Large intestine (tissue), 3 donors: ENCODE data around the gene MAD1L1. TPM values are rescaled to one million over a fixed set of nuclear protein-coding genes. Genes with fewer than 3 reads are reported as not detected.

Experiments used
- DNase-seq, 2 donors: peaks; one replicate each; pipeline versions ENCODE4 v3.0.0 to v3.0.0-alpha.2; 2013
- H3K27ac ChIP-seq: one replicate; pipeline ENCODE4 v1.5.1; 2013; ENCODE audit warnings: low read length
- H3K27me3 ChIP-seq: 2 replicates; pipeline ENCODE4 v1.6.1; 2013; ENCODE audit warnings: low read length; ENCODE audit not compliant: control insufficient read depth, insufficient read depth
- H3K36me3 ChIP-seq: 2 replicates; pipeline ENCODE4 v1.6.1; 2013; ENCODE audit warnings: low read length; ENCODE audit not compliant: control insufficient read depth, insufficient read depth
- H3K4me1 ChIP-seq: one replicate; pipeline ENCODE4 v1.6.1; 2013; ENCODE audit warnings: low read length; ENCODE audit not compliant: control insufficient read depth, insufficient read depth
- H3K4me3 ChIP-seq: one replicate; pipeline ENCODE4 v1.5.1; 2013; ENCODE audit warnings: low read length
- H3K9me3 ChIP-seq: one replicate; pipeline ENCODE4 v1.6.1; 2013; ENCODE audit warnings: mild to moderate bottlenecking, low read depth, low read length, moderate library complexity; ENCODE audit not compliant: control insufficient read depth
- WGBS: methylation state at CpG from one replicate; pipeline ENCODE4 v1.1.5; 2013; ENCODE audit warnings: low lambda C conversion rate; ENCODE audit not compliant: insufficient coverage; 5-methylcytosine and 5-hydroxymethylcytosine counted together
- polyA plus RNA-seq: library from polyadenylated mRNA; unstranded; fragments of 120-200 nt; gene quantifications from one replicate; pipeline ENCODE4 v1.2.1, GENCODE V29; 2013

Gene MAD1L1
- polyA plus RNA-seq, 1 donor: 15.1 TPM

GRCh38 chr7:2011266-2012043 is 221.3 kb downstream of the MAD1L1 start:
- no CpG with 5 or more reads among the region's 17 CpGs for WGBS
- H3K27ac ChIP-seq: no peak overlapping the region
- H3K4me1 ChIP-seq: peaks cover 4% of the 10 kb centered on the region
- H3K36me3 ChIP-seq: peaks cover 4% of the 10 kb centered on the region
- DNase-seq: no peak
- H3K4me3 ChIP-seq: no peak overlapping the region
- H3K27me3 ChIP-seq: no peaks in the 10 kb centered on the region
- no peaks in the 10 kb centered on the region for H3K9me3 ChIP-seq

GRCh38 chr7:2010551-2011265 is 222.0 kb downstream of the MAD1L1 start:
- DNase-seq: no peak
- H3K27me3 ChIP-seq: no peaks in the 10 kb centered on the region
- H3K27ac ChIP-seq: no peak overlapping the region
- no peaks in the 10 kb centered on the region for H3K9me3 ChIP-seq
- H3K4me3 ChIP-seq: no peak overlapping the region
- peaks cover 4% of the 10 kb centered on the region for H3K36me3 ChIP-seq
- WGBS: 88% methylated on average over 5 of the region's 29 CpGs
- peaks cover 4% of the 10 kb centered on the region for H3K4me1 ChIP-seq

GRCh38 chr7:2010101-2010500 is 222.6 kb downstream of the MAD1L1 start:
- DNase-seq: no peak
- peaks cover 4% of the 10 kb centered on the region for H3K4me1 ChIP-seq
- no CpG with 5 or more reads among the region's 17 CpGs for WGBS
- H3K36me3 ChIP-seq: peaks cover 4% of the 10 kb centered on the region
- H3K27me3 ChIP-seq: no peaks in the 10 kb centered on the region
- H3K9me3 ChIP-seq: no peaks in the 10 kb centered on the region
- H3K4me3 ChIP-seq: no peak overlapping the region
- no peak overlapping the region for H3K27ac ChIP-seq

- Histone ChIP-seq H3K9me3 (no peaks in the 10 kb centered on the region), H3K4me3 (no peak overlapping the region), H3K4me1 (peaks cover 4% of the 10 kb centered on the region), H3K27me3 (no peaks in the 10 kb centered on the region), H3K36me3 (peaks cover 4% of the 10 kb centered on the region), H3K27ac (no peak overlapping the region)
- no CpG with 5 or more reads among the region's 16 CpGs for WGBS
- DNase-seq: no peak
Observed at GRCh38 chr7:2009541-2010001, 223.2 kb downstream of the MAD1L1 start.

- no peak overlapping the region for H3K27ac ChIP-seq
- H3K36me3 ChIP-seq: peaks cover 7% of the 10 kb centered on the region
- DNase-seq: no peak
- peaks cover 4% of the 10 kb centered on the region for H3K4me1 ChIP-seq
- H3K9me3 ChIP-seq: no peaks in the 10 kb centered on the region
- H3K27me3 ChIP-seq: no peaks in the 10 kb centered on the region
- WGBS: no CpG with 5 or more reads among the region's 25 CpGs
- no peak overlapping the region for H3K4me3 ChIP-seq
Observed at GRCh38 chr7:2008936-2009540, 223.7 kb downstream of the MAD1L1 start.

GRCh38 chr7:2008101-2008935 is 224.4 kb downstream of the MAD1L1 start:
- WGBS: no CpG with 5 or more reads among the region's 28 CpGs

GRCh38 chr7:2007551-2007950 is 225.2 kb downstream of the MAD1L1 start:
- Histone ChIP-seq H3K4me3 (no peak overlapping the region), H3K27me3 (no peaks in the 10 kb centered on the region), H3K36me3 (peaks cover 5% of the 10 kb centered on the region), H3K4me1 (no peaks in the 10 kb centered on the region), H3K27ac (no peak overlapping the region), H3K9me3 (no peaks in the 10 kb centered on the region)
- DNase-seq: no peak
- WGBS: no CpG with 5 or more reads among the region's 10 CpGs

More at GRCh38 chr7:2008101-2008935, 224.4 kb downstream of the MAD1L1 start:
- Histone ChIP-seq H3K4me3 (no peak overlapping the region), H3K9me3 (no peaks in the 10 kb centered on the region), H3K27ac (no peak overlapping the region), H3K27me3 (no peaks in the 10 kb centered on the region), H3K36me3 (peaks cover 7% of the 10 kb centered on the region), H3K4me1 (peaks cover 4% of the 10 kb centered on the region)
- DNase-seq: no peak

- Histone ChIP-seq H3K27ac (no peak overlapping the region), H3K9me3 (no peaks in the 10 kb centered on the region), H3K4me3 (no peak overlapping the region), H3K4me1 (no peaks in the 10 kb centered on the region), H3K27me3 (no peaks in the 10 kb centered on the region), H3K36me3 (peaks cover 5% of the 10 kb centered on the region)
- no peak for DNase-seq
- WGBS: no CpG with 5 or more reads among the region's 22 CpGs
Observed at GRCh38 chr7:2006921-2007381, 225.8 kb downstream of the MAD1L1 start.

GRCh38 chr7:2006231-2006771 is 226.4 kb downstream of the MAD1L1 start:
- Histone ChIP-seq H3K27me3 (no peaks in the 10 kb centered on the region), H3K36me3 (peaks cover 5% of the 10 kb centered on the region), H3K27ac (no peak overlapping the region), H3K9me3 (no peaks in the 10 kb centered on the region), H3K4me3 (no peak overlapping the region), H3K4me1 (no peaks in the 10 kb centered on the region)
- DNase-seq: no peak
- WGBS: no CpG with 5 or more reads among the region's 20 CpGs
